GM18511 (cell line): ENCODE results near the gene ZNF445.
A peak's percentile ranks its signal among the peaks of the same experiment; 100 is the strongest.
"Not testable (repeated sequence)": the region's sequence is repeated elsewhere in the genome, so short reads cannot be mapped to it uniquely, and the experiment has no call there.

Source experiments
- ATAC-seq: cut with Tn5 transposase; IDR thresholded peaks from one replicate; pipeline ENCODE4 v1.9.1; 2021; ENCODE audit warnings: mild to moderate bottlenecking, moderate library complexity; ENCODE audit not compliant: unreplicated experiment

Gene ZNF445

GRCh38 chr3:44477312-44478030 lies at the start of gene ZNF445:
TSS of gene ZNF445 (minus strand) at chr3:44477670. CDS start at chr3:44455549, 22,121 bp downstream.
- ATAC-seq: peak; percentile 91

DNA sequence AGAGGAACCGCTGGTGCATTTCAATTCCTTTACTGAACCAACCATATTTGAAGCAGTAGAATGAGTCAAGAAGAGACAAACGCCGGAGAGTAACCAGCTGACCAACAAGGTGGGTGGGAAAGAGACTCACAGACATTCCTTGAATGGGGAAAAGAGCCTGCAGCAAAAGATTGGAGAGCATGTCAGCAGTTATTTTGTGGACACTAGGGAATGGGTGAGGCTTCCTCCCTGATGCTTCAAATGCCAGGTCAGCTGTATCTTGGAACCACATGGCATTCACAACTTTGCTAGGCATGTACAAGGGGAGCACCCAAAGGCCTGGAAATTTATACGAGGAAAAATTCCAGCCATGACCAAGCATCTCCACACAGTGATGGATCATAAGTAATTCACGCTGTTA lies 47.6 kb upstream of the ZNF445 start:
- ATAC-seq: no peak

DNA sequence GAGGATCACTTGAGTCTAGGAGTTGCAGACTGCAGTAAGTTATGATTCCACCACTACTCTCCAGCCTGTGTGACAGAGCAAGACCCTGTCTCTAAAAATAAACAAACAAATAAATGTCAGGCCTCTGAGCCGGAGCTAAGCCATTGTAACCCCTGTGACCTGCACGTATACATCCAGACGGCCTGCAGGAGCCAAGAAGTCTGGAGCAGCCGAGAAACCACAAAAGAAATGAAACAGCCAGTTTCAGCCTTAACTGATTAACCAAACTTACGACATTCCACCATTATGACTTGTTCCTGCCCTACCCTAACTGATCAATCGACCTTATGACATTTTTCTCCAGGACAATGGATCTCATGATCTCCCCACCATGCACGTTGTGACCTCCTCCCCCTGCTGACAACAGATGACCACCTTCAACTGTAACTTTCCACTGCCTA lies 45.0 kb upstream of the ZNF445 start:
- ATAC-seq: no peak

DNA sequence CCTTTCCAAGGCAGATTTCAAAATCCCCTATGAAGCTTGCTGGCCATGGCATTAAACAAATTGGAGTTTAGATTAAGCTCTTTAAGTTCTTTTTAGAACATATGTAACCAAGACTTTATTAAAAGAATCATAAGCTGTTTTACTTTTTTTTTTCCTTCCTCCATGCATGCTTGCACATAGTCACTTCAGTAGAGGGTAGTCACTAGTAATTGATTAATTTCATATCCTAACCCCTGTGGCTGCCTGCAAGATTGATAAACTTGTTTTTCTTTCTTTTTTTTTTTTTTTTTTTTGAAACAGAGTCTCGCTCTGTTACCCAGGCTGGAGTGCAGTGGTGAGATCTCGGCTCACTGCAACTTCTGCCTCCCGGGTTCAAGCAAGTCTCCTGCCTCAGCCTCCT lies 44.3 kb upstream of the ZNF445 start:
- no peak for ATAC-seq

DNA sequence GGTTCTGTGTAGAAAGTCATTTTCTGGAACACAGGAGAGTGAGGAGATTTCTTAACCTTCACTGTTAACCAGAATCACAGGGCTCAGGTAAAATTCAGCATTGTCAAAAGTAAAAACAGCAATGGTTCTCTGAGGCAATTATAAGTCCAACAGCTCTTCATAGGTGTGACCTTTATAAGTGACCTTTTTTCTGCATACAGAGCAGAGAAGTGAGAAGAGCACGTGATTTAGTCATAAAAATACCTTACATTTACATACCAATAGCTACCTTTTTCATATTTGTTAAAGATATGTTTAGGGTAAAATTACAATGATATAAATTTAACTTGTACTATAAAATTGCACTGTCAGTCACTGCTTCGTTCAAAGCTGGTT lies 41.3 kb upstream of the ZNF445 start:
- no peak for ATAC-seq

GRCh38 chr3:44516230-44516629 lies 38.8 kb upstream of the ZNF445 start:
- no peak for ATAC-seq

DNA sequence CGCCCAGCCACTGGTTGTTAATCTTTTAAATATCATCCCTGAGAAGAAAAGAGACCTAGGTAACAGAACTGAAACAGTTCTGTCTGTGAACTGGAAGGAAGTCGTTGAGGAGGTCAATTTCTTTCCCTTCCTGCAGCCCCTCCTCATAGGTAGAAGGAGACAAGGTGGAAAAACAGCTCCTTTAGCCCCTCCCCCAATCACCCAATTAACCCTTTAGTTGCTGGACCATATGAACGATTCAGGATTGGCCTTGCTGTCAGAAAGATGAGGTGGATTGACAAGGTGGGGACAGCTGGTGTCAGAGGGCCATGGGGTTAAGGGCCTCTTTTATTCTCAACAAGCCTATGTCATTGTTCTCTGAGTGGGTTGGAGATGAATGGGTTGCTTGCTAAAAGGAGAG lies 36.0 kb upstream of the ZNF445 start:
- no peak for ATAC-seq

GRCh38 chr3:44511238-44511566 lies 33.7 kb upstream of the ZNF445 start:
- ATAC-seq: no peak

DNA sequence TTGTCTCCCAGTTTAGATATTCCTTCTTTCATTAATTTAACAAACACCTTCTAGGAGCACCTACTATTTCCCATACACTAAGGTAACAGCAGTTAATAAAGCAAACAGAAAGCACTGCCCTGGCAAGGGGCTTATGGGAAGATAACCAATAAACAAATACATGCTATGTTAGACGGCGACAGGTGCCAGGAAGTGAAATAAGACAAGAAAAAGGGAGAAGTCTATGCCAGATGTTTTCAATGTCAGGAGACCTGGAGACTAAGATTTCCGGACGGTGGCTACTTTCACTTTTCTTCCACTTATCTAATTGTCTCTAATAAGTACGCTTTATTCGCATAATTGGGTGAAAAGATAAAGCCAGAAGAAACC lies 32.5 kb upstream of the ZNF445 start:
- peak; percentile 48 for ATAC-seq

- peak; percentile 6 for ATAC-seq
Observed at GRCh38 chr3:44509393-44509921, 32.0 kb upstream of the ZNF445 start.

GRCh38 chr3:44506961-44507360 lies 29.5 kb upstream of the ZNF445 start:
- ATAC-seq: no peak

DNA sequence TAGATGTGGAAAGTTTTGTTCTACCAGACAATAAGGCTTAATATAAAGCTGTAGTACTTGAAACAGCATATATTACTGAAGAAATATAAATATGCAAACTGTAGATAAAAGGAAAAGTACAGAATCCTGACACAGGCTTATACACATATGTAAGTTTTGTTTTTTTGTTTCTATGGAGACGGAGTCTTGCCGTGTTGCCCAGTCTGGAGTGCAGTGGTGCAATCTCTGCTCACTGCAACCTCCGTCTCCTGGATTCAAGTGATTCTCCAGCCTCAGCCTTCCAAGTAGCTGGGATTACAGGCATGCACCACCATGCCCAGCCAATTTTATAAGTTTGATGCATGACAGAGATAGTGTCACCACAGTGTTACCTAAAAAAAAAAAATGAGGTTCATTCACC lies 29.1 kb upstream of the ZNF445 start:
- no peak for ATAC-seq

- ATAC-seq: no peak
Observed at GRCh38 chr3:44504566-44504965, 27.1 kb upstream of the ZNF445 start.

- ATAC-seq: not testable (repeated sequence)
Observed at GRCh38 chr3:44503178-44503577, 25.7 kb upstream of the ZNF445 start.

- ATAC-seq: no peak
Observed at GRCh38 chr3:44501971-44502370, 24.5 kb upstream of the ZNF445 start.

DNA sequence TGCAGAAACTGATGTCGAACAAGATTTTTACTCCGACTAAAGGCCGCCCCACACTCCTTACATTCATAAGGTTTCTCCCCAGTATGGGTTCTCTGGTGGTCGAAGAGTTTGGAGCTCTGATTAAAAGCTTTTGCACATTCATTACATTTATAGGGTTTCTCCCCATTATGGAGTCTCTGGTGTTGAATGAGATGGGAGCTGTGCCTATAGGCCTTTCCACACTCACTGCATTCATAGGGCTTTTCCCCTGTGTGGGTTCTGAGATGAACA lies 22.4 kb upstream of the ZNF445 start:
- ATAC-seq: not testable (repeated sequence)

DNA sequence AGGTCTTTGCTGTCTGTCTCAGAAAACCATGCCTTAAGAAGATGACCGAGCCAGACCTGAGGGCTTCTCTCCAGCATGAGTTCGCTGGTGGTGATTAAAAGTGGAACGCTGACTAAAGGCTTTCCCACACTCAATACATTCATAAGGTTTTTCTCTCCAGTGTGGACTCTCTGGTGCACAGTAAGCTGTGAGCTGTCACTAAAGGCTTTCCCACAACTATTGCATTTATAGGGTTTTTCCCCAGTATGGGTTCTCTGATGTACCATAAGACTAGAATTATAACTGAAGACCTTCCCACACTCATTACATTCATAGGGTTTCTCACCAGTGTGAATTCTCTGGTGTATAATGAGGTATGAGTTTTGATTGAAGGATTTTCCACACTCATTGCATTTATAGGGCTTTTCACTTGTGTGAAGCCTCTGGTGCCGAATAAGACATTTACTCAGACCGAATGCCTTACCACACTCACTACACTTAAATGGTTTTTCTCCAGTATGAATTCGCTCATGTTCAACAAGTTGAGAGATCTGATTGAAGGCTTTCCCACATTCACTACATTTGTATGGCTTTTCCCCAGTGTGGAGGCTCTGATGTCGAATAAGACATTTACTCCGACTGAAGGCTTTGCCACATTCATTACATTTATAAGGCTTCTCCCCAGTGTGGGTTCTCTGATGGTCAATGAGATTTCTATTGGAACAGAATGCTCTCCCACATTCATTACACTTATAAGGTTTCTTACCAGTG lies 21.9 kb upstream of the ZNF445 start:
- no peak for ATAC-seq

DNA sequence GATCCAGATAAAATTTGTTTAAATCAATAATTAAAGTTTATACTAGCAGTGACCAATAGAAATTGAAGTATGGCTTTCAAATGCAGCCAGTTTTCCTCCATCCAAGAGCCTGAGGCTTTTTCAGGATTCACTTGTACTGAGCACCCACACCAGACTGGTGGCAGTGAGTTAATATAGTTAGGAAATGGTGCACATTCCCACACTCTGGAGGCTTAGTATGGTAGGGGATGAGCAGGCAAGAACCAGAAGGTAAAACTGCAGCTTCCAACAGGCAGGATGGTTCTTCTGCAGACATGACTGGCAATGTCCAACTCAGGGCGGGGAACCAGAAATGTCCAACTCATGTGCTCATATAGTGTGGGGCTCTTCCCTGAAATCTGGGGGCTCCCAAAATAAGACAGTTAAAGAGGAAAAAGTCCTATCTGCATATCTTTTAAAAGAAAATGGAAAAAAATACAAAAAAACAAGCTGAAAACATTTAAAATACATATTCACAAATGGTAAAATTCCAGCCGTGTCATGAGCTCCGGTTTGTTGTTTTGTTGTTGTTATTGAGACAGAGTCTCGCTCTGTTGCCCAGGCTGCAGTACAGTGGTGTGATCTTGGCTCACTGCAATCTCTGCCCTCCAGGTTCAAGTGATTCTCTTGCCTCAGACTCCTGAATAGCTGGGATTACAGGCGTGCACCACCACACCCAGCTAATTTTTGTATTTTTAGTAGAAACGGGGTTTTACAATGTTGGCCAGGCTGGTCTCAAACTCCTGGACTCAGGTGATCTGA lies 18.4 kb upstream of the ZNF445 start:
- ATAC-seq: no peak

GRCh38 chr3:44492496-44492895 lies 15.0 kb upstream of the ZNF445 start:
- ATAC-seq: no peak

DNA sequence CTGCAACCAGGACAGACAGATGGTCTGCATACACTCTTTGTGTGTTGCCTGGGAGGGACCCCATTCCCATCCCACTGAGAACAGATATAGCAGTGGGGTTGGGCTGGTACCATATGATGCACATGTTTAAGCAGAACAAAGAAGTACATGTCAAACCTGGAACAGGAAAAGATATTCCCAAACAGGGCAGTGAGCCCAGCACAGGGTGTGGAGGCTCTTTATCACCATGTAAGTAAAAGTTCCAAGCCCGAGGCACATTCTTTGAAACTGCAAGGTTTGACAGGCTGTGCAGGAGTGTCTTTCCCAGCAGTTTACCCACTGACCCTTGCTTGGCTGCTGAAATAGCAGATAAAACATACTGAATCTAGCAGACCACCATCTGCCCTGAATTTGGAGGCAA lies 5.3 kb upstream of the ZNF445 start:
- ATAC-seq: no peak

GRCh38 chr3:44478606-44479094 lies 1.2 kb upstream of the ZNF445 start:
- no peak for ATAC-seq

DNA sequence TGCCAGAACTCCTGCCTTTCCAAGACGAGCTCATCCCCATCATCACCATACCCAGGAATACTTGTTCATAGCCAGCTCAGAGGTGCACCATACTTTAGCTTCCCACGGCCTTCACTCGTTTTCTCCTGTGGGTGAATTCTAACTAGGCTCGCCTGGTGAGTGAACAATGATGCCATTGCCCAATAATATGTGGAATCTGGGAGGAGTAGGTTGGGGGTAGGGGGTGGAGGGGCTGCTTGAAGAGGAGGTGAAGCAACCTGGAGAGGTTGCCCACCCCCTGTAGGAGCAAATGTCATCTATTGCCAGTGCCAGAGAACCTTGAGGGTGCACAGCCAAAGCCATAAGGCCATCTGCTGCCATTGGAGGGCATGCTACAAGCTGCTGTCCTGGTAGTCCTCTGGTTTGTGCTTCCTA lies 592 bp upstream of the ZNF445 start:
- ATAC-seq: no peak
